Choroid plexus epithelial cell (primary cell): ENCODE results near the gene AP4M1.

Source experiments
- DNase-seq: peaks from one replicate; pipeline ENCODE4 v3.0.0-alpha.2; 2010; ENCODE audit warnings: low read depth
- H3K4me3 ChIP-seq: 2 replicates; pipeline ENCODE4 v1.5.1; 2011; ENCODE audit warnings: low read depth, mild to moderate bottlenecking, control low read depth, low read length, moderate library complexity
- CTCF ChIP-seq: conservative IDR thresholded peaks from 2 replicates; pipeline ENCODE4 v1.5.1; 2011; ENCODE audit warnings: low read depth, mild to moderate bottlenecking, control low read depth, inconsistent platforms, low read length, moderate library complexity

The AP4M1 gene

GRCh38 chr7:100148559-100149328 lies 47.3 kb downstream of the AP4M1 start, which contains the start of gene LAMTOR4:
Gene LAMTOR4, plus strand, starts transcription at chr7:100148918. Its CDS starts 55 bp downstream, at chr7:100148973.
- peak within 1 kb of the TSS; percentile 99 for H3K4me3 ChIP-seq
- no peak for TF ChIP-seq CTCF
- DNase-seq = peak; percentile 99

- no peak overlapping the region for H3K4me3 ChIP-seq
- TF ChIP-seq CTCF = no peak
- DNase-seq = no peak
Observed at GRCh38 chr7:100152404-100152803, 51.0 kb downstream of the AP4M1 start.

- no peak overlapping the region for H3K4me3 ChIP-seq
- TF ChIP-seq CTCF = no peak
- DNase-seq = no peak
Observed at GRCh38 chr7:100152937-100153666, 51.7 kb downstream of the AP4M1 start.

GRCh38 chr7:100153708-100154535 lies 52.5 kb downstream of the AP4M1 start:
- TF ChIP-seq CTCF = no peak
- H3K4me3 ChIP-seq = no peak overlapping the region
- DNase-seq = no peak

GRCh38 chr7:100154651-100155491 lies 53.4 kb downstream of the AP4M1 start:
- no peak overlapping the region for H3K4me3 ChIP-seq
- no peak for TF ChIP-seq CTCF
- DNase-seq = no peak
